Neural progenitor cell (in vitro differentiated cells): Measurements from ENCODE around the gene CCAR1.

Experiments used
- CTCF ChIP-seq: fragments of 200-600 bp; sonication (generic); IDR thresholded peaks from 2 replicates; pipeline ENCODE4 v1.5.1; 2017; ENCODE audit warnings: antibody characterized with exemption, mild to moderate bottlenecking
- EZH2 ChIP-seq: fragments of 200-600 bp; sonication (generic); IDR thresholded peaks from 2 replicates; pipeline ENCODE4 v1.6.1; 2017; ENCODE audit warnings: antibody characterized with exemption, mild to moderate bottlenecking, moderate library complexity

- TF ChIP-seq CTCF, result no peak
- no peak for TF ChIP-seq EZH2
Measured at GRCh38 chr10:68831961-68832455, 111.0 kb downstream of the CCAR1 start.
